ENCODE measurements around the gene PRPF6.

PRPF6 gene

GRCh38 chr20:64023361-64024140 is 42.6 kb downstream of the PRPF6 start:
- TF ChIP-seq GATA3 (IDR thresholded peaks at IDR 0.05; ENCODE audit: low read depth, low read length) = no peak
- no peak for TF ChIP-seq GATA2 (IDR thresholded peaks at IDR 0.05; ENCODE audit: low read depth, low read length)

GRCh38 chr20:64024141-64024990 is 43.4 kb downstream of the PRPF6 start:
- TF ChIP-seq GATA2 (IDR thresholded peaks at IDR 0.05; ENCODE audit: low read depth, low read length) (no peak), GATA3 (IDR thresholded peaks at IDR 0.05; ENCODE audit: low read depth, low read length) (no peak)

- TF ChIP-seq GATA3 (IDR thresholded peaks at IDR 0.05; ENCODE audit: low read depth, low read length) (no peak), GATA2 (IDR thresholded peaks at IDR 0.05; ENCODE audit: low read depth, low read length) (no peak)
Measured at GRCh38 chr20:64025101-64025825, 44.3 kb downstream of the PRPF6 start.

- no peak for TF ChIP-seq GATA3 (IDR thresholded peaks at IDR 0.05; ENCODE audit: low read depth, low read length)
- TF ChIP-seq GATA2 (IDR thresholded peaks at IDR 0.05; ENCODE audit: low read depth, low read length) = no peak
Measured at GRCh38 chr20:64025826-64026412, 45.0 kb downstream of the PRPF6 start.

DNA sequence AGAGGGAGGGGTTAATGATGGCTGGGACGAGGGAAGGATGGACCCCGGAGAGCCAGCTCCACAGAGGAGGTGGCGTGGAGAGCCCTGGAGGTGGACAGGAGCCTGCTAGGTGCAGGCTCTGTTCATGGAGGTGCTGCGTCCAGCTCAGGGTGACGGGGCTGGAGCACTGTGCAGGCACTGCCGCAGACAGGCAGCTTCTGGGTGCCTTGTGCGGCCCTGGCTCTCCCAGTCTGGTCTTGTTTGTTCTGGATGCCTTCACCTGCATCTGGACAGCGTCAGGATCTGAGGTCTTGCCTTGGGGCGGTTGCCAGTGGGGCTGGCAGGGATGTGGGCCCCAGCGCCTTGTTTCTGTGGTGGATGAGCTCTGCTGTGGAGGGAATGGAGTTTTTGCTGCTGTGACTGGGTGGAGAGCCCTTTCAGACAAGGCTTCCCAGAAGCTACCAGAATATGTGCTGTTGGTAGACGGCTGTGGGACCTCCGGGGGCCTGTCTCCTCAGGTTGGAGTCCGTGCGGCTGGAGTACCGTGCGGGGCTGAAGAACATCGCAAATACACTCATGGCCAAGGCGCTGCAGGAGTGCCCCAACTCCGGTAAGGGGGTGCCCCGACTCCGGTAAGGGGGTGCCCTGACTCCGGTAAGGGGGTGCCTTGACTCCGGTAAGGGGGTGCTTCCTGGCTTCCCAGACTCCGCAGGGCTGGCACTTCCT is 47.2 kb downstream of the PRPF6 start:
- TF ChIP-seq GATA2 (IDR thresholded peaks at IDR 0.05; ENCODE audit: low read depth, low read length) = no peak
- TF ChIP-seq GATA3 (IDR thresholded peaks at IDR 0.05; ENCODE audit: low read depth, low read length) = no peak

- no peak for TF ChIP-seq GATA2 (IDR thresholded peaks at IDR 0.05; ENCODE audit: low read depth, low read length)
- no peak for TF ChIP-seq GATA3 (IDR thresholded peaks at IDR 0.05; ENCODE audit: low read depth, low read length)
Measured at GRCh38 chr20:64029293-64030117, 48.6 kb downstream of the PRPF6 start.

GRCh38 chr20:64030371-64031134 is 49.6 kb downstream of the PRPF6 start:
- TF ChIP-seq GATA3 (IDR thresholded peaks at IDR 0.05; ENCODE audit: low read depth, low read length) = no peak
- no peak for TF ChIP-seq GATA2 (IDR thresholded peaks at IDR 0.05; ENCODE audit: low read depth, low read length)

GRCh38 chr20:64031822-64032314 is 50.9 kb downstream of the PRPF6 start:
- no peak for TF ChIP-seq GATA3 (IDR thresholded peaks at IDR 0.05; ENCODE audit: low read depth, low read length)
- no peak for TF ChIP-seq GATA2 (IDR thresholded peaks at IDR 0.05; ENCODE audit: low read depth, low read length)

DNA sequence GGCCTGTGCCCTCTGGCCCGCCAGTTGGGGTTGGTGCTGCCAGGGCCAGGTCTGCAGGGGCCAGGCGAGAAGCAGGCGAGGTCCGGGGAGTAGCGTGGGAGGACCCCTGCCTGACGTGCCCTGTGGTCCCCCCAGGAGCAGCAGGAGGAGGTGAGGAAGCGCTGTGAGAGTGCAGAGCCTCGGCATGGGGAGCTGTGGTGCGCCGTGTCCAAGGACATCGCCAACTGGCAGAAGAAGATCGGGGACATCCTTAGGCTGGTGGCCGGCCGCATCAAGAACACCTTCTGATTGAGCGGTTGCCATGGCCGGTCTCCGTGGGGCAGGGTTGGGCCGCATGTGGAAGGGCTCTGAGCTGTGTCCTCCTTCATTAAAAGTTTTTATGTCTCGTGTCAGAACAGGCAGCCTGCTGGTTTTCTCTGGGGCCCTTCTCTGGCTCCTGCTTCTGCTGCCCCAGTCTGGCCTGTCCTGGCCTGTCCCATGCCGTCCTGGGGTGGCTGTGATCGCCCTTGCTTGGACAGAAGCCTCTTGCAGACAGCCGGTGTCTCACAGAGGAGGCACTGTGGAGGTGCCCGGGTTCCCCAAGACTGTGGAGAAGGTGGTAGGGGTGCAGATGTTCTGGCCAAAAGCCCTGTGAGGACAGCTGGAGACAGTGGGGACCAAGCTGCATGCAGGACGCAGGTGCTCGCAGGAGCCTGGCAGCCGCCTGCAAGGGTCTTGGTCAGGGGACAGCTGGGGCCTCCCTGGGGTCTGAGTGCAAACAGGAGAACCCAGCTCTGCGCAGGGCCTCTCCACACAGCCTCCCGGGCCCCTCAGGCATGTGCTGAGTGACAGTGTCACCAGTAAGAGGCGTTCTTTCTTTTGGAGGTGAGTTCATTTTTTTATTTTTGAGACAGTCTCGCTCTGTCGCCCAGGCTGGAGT is 52.0 kb downstream of the PRPF6 start:
- TF ChIP-seq GATA3 (IDR thresholded peaks at IDR 0.05; ENCODE audit: low read depth, low read length) (no peak), GATA2 (IDR thresholded peaks at IDR 0.05; ENCODE audit: low read depth, low read length) (no peak)

- TF ChIP-seq GATA2 (IDR thresholded peaks at IDR 0.05; ENCODE audit: low read depth, low read length) (no peak), GATA3 (IDR thresholded peaks at IDR 0.05; ENCODE audit: low read depth, low read length) (no peak)
Measured at GRCh38 chr20:64033981-64034493, 53.1 kb downstream of the PRPF6 start.
